ENCODE measurements around the gene FIBP. TPM values are rescaled to one million over a fixed set of nuclear protein-coding genes. Genes with fewer than 3 reads are reported as not detected.
"Not testable (repeated sequence)": the region's sequence is repeated elsewhere in the genome, so short reads cannot be mapped to it uniquely, and the experiment has no call there.

Gene FIBP
- total RNA-seq, 1 donor from 2014 or later, result 42.3 TPM

GRCh38 chr11:65912845-65913244 lies 24.6 kb upstream of the FIBP start:
- peak; percentile 65 for ATAC-seq

- peak; percentile 38 for ATAC-seq
Measured at GRCh38 chr11:65911682-65912568, 23.7 kb upstream of the FIBP start.

DNA sequence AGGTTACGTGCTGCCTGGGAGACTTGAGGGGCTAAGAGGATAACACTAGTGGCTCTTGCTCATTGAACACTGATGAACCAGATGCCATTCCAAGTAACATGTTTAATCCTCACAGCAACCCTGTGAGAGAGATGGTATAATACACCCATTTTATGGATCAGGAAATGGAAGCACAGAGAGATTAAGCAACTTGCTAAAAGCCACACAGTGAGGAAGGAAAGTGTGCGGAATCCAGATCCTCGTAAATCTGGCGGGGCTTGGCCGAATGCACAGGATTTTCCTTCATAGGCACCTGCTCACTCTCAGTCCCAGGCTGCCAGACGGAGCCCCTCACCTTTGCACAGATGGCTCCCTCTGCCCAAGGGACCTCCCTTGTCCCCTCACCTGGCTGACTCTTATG lies 19.6 kb upstream of the FIBP start:
- ATAC-seq, result no peak

- peak; percentile 5 for ATAC-seq
Measured at GRCh38 chr11:65906602-65907001, 18.3 kb upstream of the FIBP start.

GRCh38 chr11:65903715-65904114 lies 15.4 kb upstream of the FIBP start:
- ATAC-seq, result no peak

DNA sequence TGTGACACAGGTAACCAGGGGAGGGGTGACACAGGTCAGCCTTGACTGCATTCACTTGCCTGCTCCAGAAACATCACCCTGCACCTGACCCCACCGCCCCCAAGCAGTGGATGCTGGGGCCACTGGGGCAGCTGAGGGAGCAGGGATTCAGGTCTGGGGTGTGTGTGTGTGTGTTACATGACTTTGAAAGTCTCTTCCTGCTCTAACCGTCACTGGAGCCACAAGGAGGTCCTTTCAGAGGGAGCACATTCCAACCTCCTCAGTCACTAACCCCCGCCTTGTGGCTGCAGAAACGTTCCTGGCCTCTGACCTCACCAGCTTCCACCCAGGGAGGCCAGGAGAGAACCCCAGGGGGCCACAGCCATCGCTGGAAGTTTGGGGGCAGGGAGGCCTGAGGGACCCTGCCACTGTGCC lies 14.8 kb upstream of the FIBP start:
- peak; percentile 13 for ATAC-seq

DNA sequence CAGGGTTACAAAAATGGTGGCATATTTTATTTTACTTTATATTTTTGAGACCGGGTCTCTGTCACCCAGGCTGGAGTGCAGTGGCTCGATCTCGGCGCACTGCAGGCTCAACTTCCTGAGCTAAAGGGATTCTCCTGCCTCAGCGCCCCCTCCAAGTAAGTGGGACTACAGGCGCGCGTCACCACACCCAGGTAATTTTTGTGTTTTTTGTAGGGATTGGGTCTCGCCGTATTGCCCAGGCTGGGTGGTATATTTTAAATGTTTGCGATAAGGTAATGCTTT lies 12.6 kb upstream of the FIBP start:
- ATAC-seq, result no peak

DNA sequence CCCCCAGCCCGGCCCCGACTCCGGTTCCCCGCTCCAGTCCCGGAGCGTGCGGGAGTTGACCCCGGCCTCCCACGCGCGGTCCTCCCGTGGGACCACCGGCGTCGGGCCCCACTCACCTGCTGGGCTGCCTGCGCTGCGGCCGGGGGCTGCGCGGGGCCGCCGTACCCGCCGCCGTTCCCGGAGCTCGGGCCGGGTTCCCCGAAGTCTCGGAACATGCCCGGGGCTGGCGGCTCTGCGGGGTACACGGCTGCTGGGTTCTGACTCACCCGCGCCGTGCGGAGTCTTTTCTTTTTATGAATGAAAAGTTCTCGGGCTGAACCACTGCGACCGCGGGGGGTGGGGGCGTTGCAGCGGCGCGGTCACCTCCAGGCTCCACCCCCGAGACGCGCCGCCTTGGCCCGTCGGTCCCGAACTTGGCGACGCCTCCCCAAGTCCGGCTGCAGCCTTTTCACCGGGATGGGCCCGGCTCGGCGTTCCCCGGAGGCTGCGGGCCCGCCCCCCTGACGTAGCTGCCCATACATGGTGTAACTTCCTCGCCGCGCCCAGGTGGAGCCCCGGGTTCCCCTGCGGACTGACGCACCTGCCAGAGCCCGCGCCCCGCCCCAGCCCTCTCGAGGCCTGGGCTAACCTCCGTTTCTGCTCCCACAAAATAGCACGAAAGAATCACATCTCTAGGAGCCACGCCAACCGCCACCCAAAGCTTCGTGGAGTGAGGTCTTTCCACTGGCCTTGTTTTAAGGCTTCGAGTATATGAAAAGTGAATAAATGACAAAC lies 12.0 kb upstream of the FIBP start, which contains the start of gene FOSL1:
Gene FOSL1, minus strand, starts transcription at position 264 of the 774 bp plus-strand sequence. Its CDS starts 49 bp downstream, at position 215.
- peak; percentile 88 for ATAC-seq

GRCh38 chr11:65899356-65900124 lies 11.3 kb upstream of the FIBP start:
- peak; percentile 57 for ATAC-seq

DNA sequence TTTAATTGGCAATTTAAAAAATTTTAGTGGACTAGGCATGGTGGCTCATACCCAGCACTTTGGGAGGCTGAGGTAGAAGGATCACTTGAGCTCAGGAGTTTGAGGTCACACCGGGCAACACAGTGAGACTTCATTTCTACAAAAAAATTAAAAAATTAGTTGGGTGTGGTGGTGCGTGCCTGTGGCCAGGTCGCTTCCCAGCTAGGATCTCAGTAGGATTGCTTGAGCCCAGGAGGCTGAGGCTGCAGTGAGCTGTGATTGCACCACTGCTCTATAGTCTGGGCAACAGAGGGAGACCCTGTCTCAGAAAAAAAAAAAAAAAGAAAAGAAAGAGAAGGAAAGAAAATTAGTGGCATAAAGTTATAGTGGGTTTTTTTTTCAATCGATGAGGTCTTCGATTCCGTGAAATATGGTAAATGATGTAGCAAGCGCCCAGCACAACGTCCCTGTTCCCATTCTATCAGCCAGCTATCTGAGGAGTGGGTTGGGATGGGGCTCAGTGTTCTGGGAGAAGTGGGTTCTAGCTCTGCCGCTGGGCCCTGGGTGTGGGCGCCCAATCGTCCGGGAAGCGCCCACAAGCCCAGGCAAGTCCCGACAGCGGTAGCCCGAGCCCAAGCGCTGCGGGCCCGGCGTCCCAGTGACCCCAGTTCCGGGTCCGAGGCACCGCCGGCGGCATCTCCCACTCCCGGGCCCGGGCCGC lies 10.5 kb upstream of the FIBP start:
- ATAC-seq, result no peak

DNA sequence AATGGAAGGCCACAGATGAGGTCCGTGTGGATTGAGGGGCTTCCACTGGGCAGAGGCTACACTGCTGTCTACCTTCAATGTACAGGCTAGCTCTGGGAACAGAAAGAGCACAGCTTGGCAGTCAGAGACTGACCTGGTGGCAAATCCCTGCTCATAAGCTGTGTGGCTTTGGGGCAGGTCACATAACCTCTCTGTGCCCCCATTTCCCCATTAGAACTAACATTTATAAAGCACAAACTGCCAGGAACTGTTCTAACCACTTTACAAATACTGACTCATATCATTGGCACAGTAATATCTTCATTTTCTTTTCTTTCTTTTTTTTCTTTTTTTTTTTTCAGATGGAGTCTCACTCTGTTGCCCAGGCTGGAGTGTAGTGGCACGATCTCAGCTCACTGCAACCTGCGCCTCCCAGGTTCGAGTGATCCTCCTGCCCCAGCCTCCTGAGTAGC lies 8.8 kb upstream of the FIBP start:
- no peak for ATAC-seq

- ATAC-seq, result no peak
Measured at GRCh38 chr11:65896034-65896999, 8.0 kb upstream of the FIBP start.

GRCh38 chr11:65895482-65895981 lies 7.3 kb upstream of the FIBP start:
- no peak for ATAC-seq

- no peak for ATAC-seq
Measured at GRCh38 chr11:65894034-65894591, 5.8 kb upstream of the FIBP start.

- no peak for ATAC-seq
Measured at GRCh38 chr11:65892661-65893317, 4.5 kb upstream of the FIBP start.

DNA sequence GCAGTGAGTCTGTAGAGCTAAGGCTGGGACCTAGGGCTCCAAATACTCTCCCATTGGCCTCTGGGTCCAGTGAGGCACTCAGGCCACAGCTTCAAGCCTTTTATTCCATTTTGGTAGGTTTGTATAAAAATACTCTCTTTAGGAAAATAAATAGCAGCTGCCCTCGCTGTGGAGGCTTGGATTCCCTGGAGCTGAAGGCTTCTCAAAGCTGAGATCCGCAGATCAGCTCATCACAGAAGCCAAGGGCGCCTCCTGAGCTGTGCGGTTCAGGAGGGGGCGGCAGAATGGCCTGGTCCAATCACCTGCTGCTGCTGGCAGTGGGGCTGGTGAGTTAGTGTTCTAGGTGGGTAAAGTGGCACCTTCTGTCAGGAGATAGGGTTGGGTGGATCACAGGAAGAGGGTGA lies 3.9 kb upstream of the FIBP start:
- not testable (repeated sequence) for ATAC-seq

DNA sequence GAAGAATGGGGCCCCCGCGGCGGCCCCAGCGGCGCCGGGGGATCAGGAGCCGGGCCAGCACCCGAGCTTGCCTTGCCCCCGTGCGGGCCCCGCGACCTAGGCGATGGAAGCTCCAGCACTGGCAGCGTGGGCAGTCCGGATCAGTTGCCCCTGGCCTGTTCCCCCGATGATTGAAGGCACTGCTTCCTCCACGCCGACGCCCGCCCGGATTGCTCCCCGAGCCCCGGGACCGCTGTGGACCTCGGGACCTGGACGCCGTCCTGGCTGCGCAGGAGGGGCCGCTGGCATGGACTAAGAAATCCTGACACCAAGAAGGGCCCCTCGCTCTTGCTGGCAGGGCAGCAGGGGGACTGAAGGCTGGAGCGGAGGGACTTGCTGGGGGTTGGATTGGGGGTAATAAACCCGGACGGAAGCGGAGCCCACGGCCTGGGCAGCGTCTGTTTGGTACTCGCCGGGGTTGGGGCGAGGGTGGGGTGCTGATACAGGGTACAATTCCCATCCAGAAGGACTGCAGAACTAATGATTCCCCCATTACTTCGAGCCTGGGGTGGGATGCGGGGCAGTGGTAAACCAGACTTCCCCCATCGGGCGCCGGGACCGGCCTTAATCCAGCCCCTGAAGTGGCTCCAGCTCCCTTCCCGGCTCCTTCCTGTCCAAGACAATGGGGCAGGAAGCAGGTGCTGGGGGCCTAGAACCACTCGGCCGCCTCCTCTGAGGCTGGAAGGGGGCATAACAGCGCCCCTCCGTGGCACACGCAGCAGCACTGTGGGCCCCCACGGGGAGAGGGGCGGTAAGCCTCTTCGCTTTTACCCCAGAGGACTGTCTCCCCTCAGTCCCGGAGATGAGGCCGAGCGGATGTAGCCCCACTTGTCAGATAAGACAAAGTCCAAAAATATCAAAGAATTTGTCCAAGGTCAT lies 3.2 kb upstream of the FIBP start:
- no peak for ATAC-seq

DNA sequence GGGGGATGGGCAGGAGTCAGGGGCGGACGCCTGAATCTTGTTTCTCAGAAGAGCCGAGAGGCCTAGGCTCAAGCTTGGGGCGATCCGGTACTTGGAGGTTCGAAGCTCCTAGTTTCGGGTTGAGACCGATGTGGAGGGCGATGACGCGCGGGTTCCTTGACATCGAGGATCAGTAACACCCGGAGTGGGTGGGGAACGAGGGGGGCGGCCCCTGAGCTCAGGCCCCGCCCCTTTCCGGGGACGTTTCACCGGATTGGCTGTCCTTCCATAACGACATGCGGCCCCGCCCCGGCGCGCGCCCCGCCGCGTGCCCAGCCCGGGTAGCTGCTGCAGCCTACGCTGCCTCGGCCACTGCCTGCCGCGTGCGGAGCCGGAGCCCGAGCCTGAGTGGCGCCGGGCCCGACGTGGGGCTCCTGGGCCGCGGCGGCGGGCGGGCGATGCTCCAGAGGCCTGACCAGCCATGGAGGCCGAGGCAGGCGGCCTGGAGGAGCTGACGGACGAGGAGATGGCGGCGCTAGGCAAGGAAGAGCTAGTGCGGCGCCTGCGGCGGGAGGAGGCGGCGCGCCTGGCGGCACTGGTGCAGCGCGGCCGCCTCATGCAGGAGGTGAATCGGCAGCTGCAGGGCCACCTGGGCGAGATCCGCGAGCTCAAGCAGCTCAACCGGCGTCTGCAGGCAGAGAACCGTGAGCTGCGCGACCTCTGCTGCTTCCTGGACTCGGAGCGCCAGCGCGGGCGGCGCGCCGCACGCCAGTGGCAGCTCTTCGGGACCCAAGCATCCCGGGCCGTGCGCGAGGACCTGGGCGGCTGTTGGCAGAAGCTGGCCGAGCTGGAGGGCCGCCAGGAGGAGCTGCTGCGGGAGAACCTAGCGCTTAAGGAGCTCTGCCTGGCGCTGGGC lies 2.3 kb upstream of the FIBP start, which contains the start of gene CCDC85B:
Gene CCDC85B, plus strand, starts transcription at position 350 of the 895 bp plus-strand sequence. Its CDS starts 111 bp downstream, at position 461.
- peak; percentile 80 for ATAC-seq

All from esophagus mucosa (tissue), 1 donor.